Measurements from ENCODE around the gene CANT1. TPM values are rescaled to one million over a fixed set of nuclear protein-coding genes. Genes with fewer than 3 reads are reported as not detected.

Gene CANT1
- total and polyA plus RNA-seq, 2 of the 13 experiments (the other 11 are each of a cell fraction or from before 2014, with no cell fraction given) = 34.1 to 42.1 TPM

DNA sequence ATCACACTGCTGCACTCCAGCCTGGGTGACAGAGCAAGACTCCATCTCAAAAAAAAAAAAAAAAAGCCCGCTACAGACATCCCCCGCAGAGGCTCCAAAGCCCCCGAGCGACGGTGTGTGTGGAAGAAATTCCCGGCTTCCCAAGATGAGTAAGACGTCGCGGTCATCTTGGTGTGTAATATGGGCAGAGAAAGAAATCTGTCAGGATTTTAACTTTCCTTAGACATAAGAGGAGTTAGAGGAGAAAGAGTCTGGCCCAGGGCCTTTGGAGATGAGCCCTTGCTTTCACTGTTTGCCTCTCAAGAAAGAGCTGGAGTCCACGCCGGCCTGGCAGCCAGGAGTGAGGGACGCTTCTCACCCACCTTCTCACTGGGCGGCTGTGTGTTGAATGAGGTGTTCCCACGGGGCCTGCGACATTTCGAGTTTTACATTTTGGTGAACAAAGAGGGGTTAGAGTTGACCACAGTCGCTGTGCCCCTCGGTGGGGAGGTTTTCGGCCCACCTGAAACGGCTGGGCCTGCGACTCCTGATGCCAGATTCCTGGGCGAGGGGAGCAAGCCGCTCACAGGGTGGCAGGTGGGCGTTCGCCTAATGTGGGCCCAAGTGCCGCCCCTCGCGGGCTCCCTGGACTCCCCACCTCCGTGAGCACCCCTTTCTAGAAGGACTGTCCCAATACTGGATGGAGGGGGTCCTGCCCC is 32.3 kb upstream of the CANT1 start (continued):
- no peak for TF ChIP-seq ZNF83 (CRISPR knock-in tag; IDR thresholded peaks at IDR 0.05; ENCODE audit: borderline replicate concordance)
- no peak for TF ChIP-seq IRX3 (CRISPR knock-in tag; IDR thresholded peaks at IDR 0.05; ENCODE audit: borderline replicate concordance, low read depth)
- TF ChIP-seq HCFC1 (IDR thresholded peaks at IDR 0.05; ENCODE audit: low read depth, low read length) = no peak

DNA sequence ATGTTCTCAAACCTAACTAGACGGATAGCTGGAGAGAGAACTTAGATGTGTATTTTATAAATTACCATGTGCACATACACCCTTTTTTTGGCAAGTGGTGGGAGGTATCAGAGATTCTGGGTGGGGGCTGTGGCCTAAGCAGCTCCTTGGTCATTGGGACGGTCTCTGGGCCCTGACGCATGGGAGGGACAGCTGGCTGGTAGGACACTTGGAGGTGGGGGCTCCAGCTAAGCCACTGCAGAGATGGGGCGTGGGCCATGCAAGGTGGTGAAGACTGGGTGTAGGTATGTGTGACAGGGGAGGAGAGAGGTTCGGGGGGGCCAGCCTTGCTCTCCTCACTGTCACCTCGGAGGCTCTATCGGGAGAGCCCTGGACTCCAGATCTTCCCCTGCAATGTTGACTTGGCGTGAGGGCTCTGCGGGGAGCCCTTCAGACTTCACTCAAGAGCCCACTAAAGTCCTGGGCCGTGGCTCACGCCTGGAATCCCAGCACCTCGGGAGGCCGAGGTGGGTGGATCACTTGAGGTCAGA is 31.5 kb upstream of the CANT1 start:
- BruUV-seq (replicated peaks) = no TSS peak
- H3K4me1 ChIP-seq (ENCODE audit: insufficient read depth, low read length) = peaks cover 10% of the 10 kb centered on the region; the same call in 1 of the 2 replicates
- WGBS (ENCODE audit: low lambda C conversion rate) = 26% methylated on average over 9 of the region's 13 CpGs
- in situ Hi-C loops (cut with HindIII; ENCODE audit: extremely low pct_ligation_motif_present, low pct_unique_long_range_greater_than_20kb) = no loop called here
- H3K27ac ChIP-seq (ENCODE audit: extremely low read length, insufficient read depth, low read length) = no peak overlapping the region
- no peak for FAIRE-seq
- DNase-seq (ENCODE audit: low spot score) = no peak
- no peaks in the 10 kb centered on the region for H3K36me3 ChIP-seq (replicated peaks in 1 of 2; ENCODE audit: control insufficient read depth in 1 of 2, insufficient read depth in 2 of 2, low read length in 2 of 2)
- no peaks in the 10 kb centered on the region for H3K9me3 ChIP-seq (ENCODE audit: low read length)
- ATAC-seq = no peak
- POLR2A ChIA-PET = interaction anchor here (1.1 to 8.8 kb wide), 3 partner anchors 8 to 21 kb away, joined by 4 to 127 read pairs (median 5); no protein-coding TSS in a partner anchor
- H3K9ac ChIP-seq (ENCODE audit: insufficient read depth, low read depth, low read length) = no peak overlapping the region
- no peak overlapping the region for H2AFZ ChIP-seq (ENCODE audit: low read length)
- no peaks in the 10 kb centered on the region for H3K79me2 ChIP-seq (ENCODE audit: insufficient read depth, low read length)
- intact Hi-C loops (cut with micrococcal nuclease; ENCODE audit: unreplicated experiment) = no loop called here
- H4K20me1 ChIP-seq (ENCODE audit: insufficient read depth, low read length) = no peaks in the 10 kb centered on the region
- peaks cover 8 to 38% of the 10 kb centered on the region in 2 experiments; a peak in 4 of 5 replicates for H3K27me3 ChIP-seq (ENCODE audit: control insufficient read depth in 1 of 2, insufficient read depth in 2 of 2, low read length in 2 of 2)
- CTCF ChIA-PET (ENCODE audit: low intra/inter-chr PET ratio, low total read pairs) = interaction anchor here (1.4 to 3.1 kb wide), 2 partner anchors 13 to 21 kb away, joined by 3 to 71 read pairs; no protein-coding TSS in a partner anchor
- H3K4me2 ChIP-seq (ENCODE audit: low read depth, low read length) = no peak overlapping the region
- no peak overlapping the region for H3K4me3 ChIP-seq (replicated peaks in 1 of 3; ENCODE audit: insufficient read depth in 1 of 3, low read depth in 2 of 3, low read length in 3 of 3)
- TF ChIP-seq KLF15 (CRISPR knock-in tag; IDR thresholded peaks at IDR 0.05; ENCODE audit: borderline replicate concordance) = no peak
- no peak for TF ChIP-seq NFIC (IDR thresholded peaks at IDR 0.05; ENCODE audit: low read length)
- TF ChIP-seq, protein P1, sequence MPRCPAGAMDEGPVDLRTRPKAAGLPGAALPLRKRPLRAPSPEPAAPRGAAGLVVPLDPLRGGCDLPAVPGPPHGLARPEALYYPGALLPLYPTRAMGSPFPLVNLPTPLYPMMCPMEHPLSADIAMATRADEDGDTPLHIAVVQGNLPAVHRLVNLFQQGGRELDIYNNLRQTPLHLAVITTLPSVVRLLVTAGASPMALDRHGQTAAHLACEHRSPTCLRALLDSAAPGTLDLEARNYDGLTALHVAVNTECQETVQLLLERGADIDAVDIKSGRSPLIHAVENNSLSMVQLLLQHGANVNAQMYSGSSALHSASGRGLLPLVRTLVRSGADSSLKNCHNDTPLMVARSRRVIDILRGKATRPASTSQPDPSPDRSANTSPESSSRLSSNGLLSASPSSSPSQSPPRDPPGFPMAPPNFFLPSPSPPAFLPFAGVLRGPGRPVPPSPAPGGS (CRISPR knock-in tag; IDR thresholded peaks at IDR 0.05) = no peak
- TF ChIP-seq STAT6 (CRISPR knock-in tag; IDR thresholded peaks at IDR 0.05; ENCODE audit: borderline replicate concordance) = no peak
- TF ChIP-seq TFAP4 (IDR thresholded peaks at IDR 0.05; ENCODE audit: borderline replicate concordance, low read depth) = no peak
- TF ChIP-seq FIP1L1 (IDR thresholded peaks at IDR 0.05; ENCODE audit: borderline replicate concordance, insufficient read depth, low read depth, low read length) = no peak
- no peak for TF ChIP-seq RCOR2 (CRISPR knock-in tag; IDR thresholded peaks at IDR 0.05)
- no peak for TF ChIP-seq SMC3 (IDR thresholded peaks at IDR 0.05; ENCODE audit: low read length)
- TF ChIP-seq ZNF333 (CRISPR knock-in tag; IDR thresholded peaks at IDR 0.05; ENCODE audit: borderline replicate concordance) = no peak
- no peak for TF ChIP-seq ZBTB20 (CRISPR knock-in tag; IDR thresholded peaks at IDR 0.05; ENCODE audit: borderline replicate concordance, low read depth)
- no peak for TF ChIP-seq TAF1 (CRISPR knock-in tag; IDR thresholded peaks at IDR 0.05)
- no peak for TF ChIP-seq ELF1 (CRISPR knock-in tag; IDR thresholded peaks at IDR 0.05)
- no peak for TF ChIP-seq ZNF230 (CRISPR knock-in tag; IDR thresholded peaks at IDR 0.05)
- no peak for TF ChIP-seq HNRNPH1 (optimal IDR thresholded peaks at IDR 0.05; ENCODE audit: low read depth, low read length)
- no peak for TF ChIP-seq DNMT1 (CRISPR knock-in tag; IDR thresholded peaks at IDR 0.05)
- no peak for TF ChIP-seq TOPORS (CRISPR knock-in tag; IDR thresholded peaks at IDR 0.05)
